Measurements from ENCODE around the gene SLC6A8. TPM values are rescaled to one million over a fixed set of nuclear protein-coding genes. Genes with fewer than 3 reads are reported as not detected.
A peak's percentile ranks its signal among the peaks of the same experiment; 100 is the strongest.
"Not testable (repeated sequence)": the region's sequence is repeated elsewhere in the genome, so short reads cannot be mapped to it uniquely, and the experiment has no call there.

The SLC6A8 gene
- total and polyA plus RNA-seq, 2 donors (not counting 3 experiments of a cell fraction or from before 2014, with no cell fraction given) = 22.7 to 23.6 TPM

GRCh38 chrX:153744210-153745066 is 56.7 kb downstream of the SLC6A8 start:
- H3K27me3 ChIP-seq (ENCODE audit: control insufficient read depth in 2 of 2, insufficient read depth in 2 of 2, low read length in 2 of 2) = no peaks in the 10 kb centered on the region
- dilution Hi-C loops (cut with MboI; ENCODE audit: extremely low pct_ligation_motif_present, low sequenced_read_pairs) = no loop called here
- no TSS peak for BruUV-seq (replicated peaks)

GRCh38 chrX:153745067-153745433 is 57.3 kb downstream of the SLC6A8 start:
- BruUV-seq (replicated peaks); dilution Hi-C loops (cut with MboI; ENCODE audit: extremely low pct_ligation_motif_present, low sequenced_read_pairs); H2AFZ ChIP-seq (ENCODE audit: low read depth, low read length); POLR2A ChIA-PET; H3K4me1 ChIP-seq (ENCODE audit: control insufficient read depth, extremely low read depth, insufficient read depth, low read length); H3K4me2 ChIP-seq (ENCODE audit: insufficient read depth, low read length); DNase-seq (ENCODE audit: low read depth, low spot score); intact Hi-C loops (cut with micrococcal nuclease); H3K9ac ChIP-seq (replicated peaks; ENCODE audit: extremely low read depth, insufficient read depth, low read length); H3K36me3 ChIP-seq (ENCODE audit: control insufficient read depth in 2 of 2, extremely low read depth in 1 of 2, insufficient read depth in 2 of 2, low read length in 2 of 2); H3K27me3 ChIP-seq (ENCODE audit: control insufficient read depth in 2 of 2, insufficient read depth in 2 of 2, low read length in 2 of 2); H4K20me1 ChIP-seq (replicated peaks; ENCODE audit: control insufficient read depth, extremely low read depth, insufficient read depth, low read length); H3K4me3 ChIP-seq (replicated peaks in 1 of 3; ENCODE audit: insufficient read depth in 1 of 3, low read depth in 1 of 3, low read length in 3 of 3); FAIRE-seq; H3K9me1 ChIP-seq (replicated peaks; ENCODE audit: control insufficient read depth, extremely low read depth, insufficient read depth, low read length); H3K9me3 ChIP-seq (replicated peaks; ENCODE audit: control insufficient read depth, insufficient read depth, low read length); H3K27ac ChIP-seq (ENCODE audit: insufficient read depth, low read depth, low read length); H3K79me2 ChIP-seq (ENCODE audit: control insufficient read depth, insufficient read depth, low read length): not testable (repeated sequence)
- CTCF ChIA-PET = interaction anchor here (1.0 kb wide), 2 partner anchors 9 to 178 kb away, joined by 3 to 4 read pairs; no protein-coding TSS in a partner anchor

More at GRCh38 chrX:153744210-153745066, 56.7 kb downstream of the SLC6A8 start:
- no peak overlapping the region for H3K4me3 ChIP-seq (replicated peaks in 1 of 3; ENCODE audit: insufficient read depth in 1 of 3, low read depth in 1 of 3, low read length in 3 of 3)
- no peaks in the 10 kb centered on the region for H3K36me3 ChIP-seq (ENCODE audit: control insufficient read depth in 2 of 2, extremely low read depth in 1 of 2, insufficient read depth in 2 of 2, low read length in 2 of 2)
- intact Hi-C loops (cut with micrococcal nuclease) = no loop called here
- no peaks in the 10 kb centered on the region for H3K9me1 ChIP-seq (replicated peaks; ENCODE audit: control insufficient read depth, extremely low read depth, insufficient read depth, low read length)
- no peak for TF ChIP-seq POLR2A (IDR thresholded peaks at IDR 0.05; ENCODE audit: low read depth, low read length)
- TF ChIP-seq FOS (IDR thresholded peaks at IDR 0.05; ENCODE audit: borderline replicate concordance, insufficient read depth, low read length) = no peak
- peak in 1 of 2 donors; percentile 46 for TF ChIP-seq CTCF (IDR thresholded peaks at IDR 0.05; ENCODE audit: extremely low read depth in 1 of 2, insufficient read depth in 1 of 2, low read depth in 1 of 2, low read length in 2 of 2)
- CTCF ChIA-PET = interaction anchor here (1.0 kb wide), 2 partner anchors 10 to 179 kb away, joined by 3 to 4 read pairs; no protein-coding TSS in a partner anchor
- H3K4me1 ChIP-seq (ENCODE audit: control insufficient read depth, extremely low read depth, insufficient read depth, low read length) = no peaks in the 10 kb centered on the region
- H2AFZ ChIP-seq (ENCODE audit: low read depth, low read length) = no peak overlapping the region
- no peaks in the 10 kb centered on the region for H4K20me1 ChIP-seq (replicated peaks; ENCODE audit: control insufficient read depth, extremely low read depth, insufficient read depth, low read length)
- H3K4me2 ChIP-seq (ENCODE audit: insufficient read depth, low read length) = no peak overlapping the region
- H3K27ac ChIP-seq (ENCODE audit: insufficient read depth, low read depth, low read length) = no peak overlapping the region
- FAIRE-seq (peak; percentile 38), DNase-seq (ENCODE audit: low read depth, low spot score) (peak; percentile 10)
- POLR2A ChIA-PET = no interaction called here
- no peaks in the 10 kb centered on the region for H3K79me2 ChIP-seq (ENCODE audit: control insufficient read depth, insufficient read depth, low read length)
- no peaks in the 10 kb centered on the region for H3K9me3 ChIP-seq (replicated peaks; ENCODE audit: control insufficient read depth, insufficient read depth, low read length)
- H3K9ac ChIP-seq (replicated peaks; ENCODE audit: extremely low read depth, insufficient read depth, low read length) = no peak overlapping the region

Small RNA genes within 50 kb of the gene (small RNA-seq; reads per million reads assigned to genes)
- not detected for gene RN7SL687P (ENCODE audit: insufficient read depth, insufficient read length, low read depth, low replicate concordance)

Other genes with a start within 250 kb of the SLC6A8 start
- 0.82 and 1.9 TPM in 2 replicates for gene TREX2, start 241.9 kb upstream of the SLC6A8 start, total RNA-seq
- gene TREX2, start 241.9 kb upstream of the SLC6A8 start, polyA plus RNA-seq = 0.99 and 1.9 TPM in 2 replicates
- gene HAUS7, start 217.3 kb upstream of the SLC6A8 start, total RNA-seq = 30.6 and 46.4 TPM in 2 replicates
- 31.0 and 33.4 TPM in 2 replicates for gene HAUS7, start 217.3 kb upstream of the SLC6A8 start, polyA plus RNA-seq
- gene BGN, start 192.9 kb upstream of the SLC6A8 start, total RNA-seq = 453 and 479 TPM in 2 replicates
- 879 and 880 TPM in 2 replicates for gene BGN, start 192.9 kb upstream of the SLC6A8 start, polyA plus RNA-seq
- gene ATP2B3, start 170.3 kb upstream of the SLC6A8 start, total RNA-seq = 0.07 and 0.16 TPM in 2 replicates
- gene ATP2B3, start 170.3 kb upstream of the SLC6A8 start, polyA plus RNA-seq = 0.01 and 0.02 TPM in 2 replicates
- gene CCNQ, start 88.8 kb upstream of the SLC6A8 start, total RNA-seq = 20.8 and 21.3 TPM in 2 replicates
- gene CCNQ, start 88.8 kb upstream of the SLC6A8 start, polyA plus RNA-seq = 37.0 and 42.9 TPM in 2 replicates
- gene DUSP9, start 40.7 kb upstream of the SLC6A8 start, total RNA-seq = 0.35 TPM in 1 of 2 replicates, not detected in the other
- gene DUSP9, start 40.7 kb upstream of the SLC6A8 start, polyA plus RNA-seq = 0.04 and 0.05 TPM in 2 replicates
- gene PNCK, start 14.1 kb upstream of the SLC6A8 start, total RNA-seq = not detected in 2 replicates
- gene PNCK, start 14.1 kb upstream of the SLC6A8 start, polyA plus RNA-seq = 0.12 and 0.37 TPM in 2 replicates
- 198 and 203 TPM in 2 replicates for gene BCAP31, start 36.5 kb downstream of the SLC6A8 start, total RNA-seq
- gene BCAP31, start 36.5 kb downstream of the SLC6A8 start, polyA plus RNA-seq = 169 and 220 TPM in 2 replicates
- 12.9 and 14.3 TPM in 2 replicates for gene ABCD1, start 36.9 kb downstream of the SLC6A8 start, total RNA-seq
- 9.1 and 11.3 TPM in 2 replicates for gene ABCD1, start 36.9 kb downstream of the SLC6A8 start, polyA plus RNA-seq
- gene PLXNB3, start 76.3 kb downstream of the SLC6A8 start, total RNA-seq = 29.7 and 31.4 TPM in 2 replicates
- gene PLXNB3, start 76.3 kb downstream of the SLC6A8 start, polyA plus RNA-seq = 19.0 and 27.1 TPM in 2 replicates
- 0.18 and 0.40 TPM in 2 replicates for gene SRPK3, start 93.1 kb downstream of the SLC6A8 start, total RNA-seq
- gene SRPK3, start 93.1 kb downstream of the SLC6A8 start, polyA plus RNA-seq = 0.25 and 0.29 TPM in 2 replicates
- 57.7 and 60.7 TPM in 2 replicates for gene IDH3G, start 106.4 kb downstream of the SLC6A8 start, total RNA-seq
- gene IDH3G, start 106.4 kb downstream of the SLC6A8 start, polyA plus RNA-seq = 116 and 128 TPM in 2 replicates
- 235 and 242 TPM in 2 replicates for gene SSR4, start 106.7 kb downstream of the SLC6A8 start, total RNA-seq
- gene SSR4, start 106.7 kb downstream of the SLC6A8 start, polyA plus RNA-seq = 732 and 1,321 TPM in 2 replicates
- gene PDZD4, start 142.6 kb downstream of the SLC6A8 start, total RNA-seq = 0.09 TPM in 2 replicates
- gene PDZD4, start 142.6 kb downstream of the SLC6A8 start, polyA plus RNA-seq = 0.07 and 0.08 TPM in 2 replicates
- not detected in 2 replicates for gene L1CAM, start 198.2 kb downstream of the SLC6A8 start, total RNA-seq
- 0.01 and 0.02 TPM in 2 replicates for gene L1CAM, start 198.2 kb downstream of the SLC6A8 start, polyA plus RNA-seq
- not detected in 2 replicates for gene AVPR2, start 216.7 kb downstream of the SLC6A8 start, total RNA-seq
- not detected in 2 replicates for gene AVPR2, start 216.7 kb downstream of the SLC6A8 start, polyA plus RNA-seq
- gene ARHGAP4, start 238.3 kb downstream of the SLC6A8 start, total RNA-seq = 31.9 and 33.3 TPM in 2 replicates
- gene ARHGAP4, start 238.3 kb downstream of the SLC6A8 start, polyA plus RNA-seq = 20.9 and 24.5 TPM in 2 replicates
- 143 and 144 TPM in 2 replicates for gene NAA10, start 247.1 kb downstream of the SLC6A8 start, total RNA-seq
- gene NAA10, start 247.1 kb downstream of the SLC6A8 start, polyA plus RNA-seq = 141 and 169 TPM in 2 replicates